Measurements from ENCODE around the gene TM9SF1.

GRCh38 chr14:24187539-24187915 lies 7.7 kb downstream of the TM9SF1 start:
- TF ChIP-seq CTCF (IDR thresholded peaks at IDR 0.05) (no peak), POLR2A (IDR thresholded peaks at IDR 0.05) (no peak), POLR2AphosphoS5 (IDR thresholded peaks at IDR 0.05; ENCODE audit: insufficient read depth in 1 of 2, low read depth in 1 of 2) (no peak)
